OCI-LY7 (cell line): ENCODE data around the gene PRRT4. TPM values are rescaled to one million over a fixed set of nuclear protein-coding genes. Genes with fewer than 3 reads are reported as not detected.

Source experiments
- BruUV-seq: library from RNA; stranded (reverse); fragments of 400-500 nt; replicated peaks from 2 replicates; lab custom pipeline; 2021; lab: Mats Ljungman, UMichigan
- CTCF ChIA-PET: fragments of 300-600 bp; sonication (Branson Sonifier 250); formaldehyde crosslinking; loops from one replicate; lab custom pipeline; 2022; ENCODE audit warnings: antibody characterized with exemption; ENCODE audit not compliant: unreplicated experiment; lab: Charles Lee
- POLR2A ChIA-PET: fragments of 300-600 bp; sonication (Branson Sonifier 250); formaldehyde crosslinking; loops from one replicate; lab custom pipeline; 2022; ENCODE audit warnings: antibody characterized with exemption; lab: Charles Lee
- DNase-seq: peaks from one replicate; pipeline ENCODE4 v3.0.0-alpha.2; 2015; ENCODE audit warnings: low spot score
- H2AFZ ChIP-seq: fragments of 200-600 bp; sonication (generic), shearing (Covaris generic); 2 replicates; pipeline ENCODE4 v1.6.1; 2014; ENCODE audit warnings: mild to moderate bottlenecking, antibody characterized with exemption, low read length, moderate library complexity
- H3K27ac ChIP-seq: fragments of 200-600 bp; sonication (generic); 2 replicates; pipeline ENCODE4 v1.5.1; 2014; ENCODE audit warnings: mixed run types, low read depth, mild to moderate bottlenecking, moderate library complexity, low read length, inconsistent platforms; ENCODE audit not compliant: poor library complexity, severe bottlenecking
- H3K36me3 ChIP-seq: fragments of 200-600 bp; sonication (generic); 2 replicates; pipeline ENCODE4 v1.6.1; 2014; ENCODE audit warnings: mild to moderate bottlenecking, antibody characterized with exemption, low read length, moderate library complexity, mixed read lengths; ENCODE audit not compliant: insufficient read depth
- H3K4me1 ChIP-seq: fragments of 200-600 bp; sonication (generic); 2 replicates; pipeline ENCODE4 v1.5.1; 2014; ENCODE audit warnings: mild to moderate bottlenecking, low read length; ENCODE audit not compliant: insufficient read depth, poor library complexity, severe bottlenecking
- H3K4me2 ChIP-seq: fragments of 200-600 bp; sonication (generic); 2 replicates; pipeline ENCODE4 v1.6.1; 2014; ENCODE audit warnings: mild to moderate bottlenecking, low read length
- H3K4me3 ChIP-seq: fragments of 200-600 bp; sonication (generic); 2 replicates; pipeline ENCODE4 v1.5.1; 2014; ENCODE audit warnings: mild to moderate bottlenecking, low read depth, low read length; ENCODE audit not compliant: poor library complexity, severe bottlenecking
- H3K79me2 ChIP-seq: fragments of 200-600 bp; sonication (generic); 2 replicates; pipeline ENCODE4 v1.6.1; 2016; ENCODE audit warnings: low read depth, mild to moderate bottlenecking, low read length, moderate library complexity, mixed read lengths; ENCODE audit not compliant: insufficient read depth
- H3K9me2 ChIP-seq: fragments of 200-600 bp; sonication (generic); 2 replicates; pipeline ENCODE4 v1.6.1; 2016; ENCODE audit warnings: mild to moderate bottlenecking, low read length, mixed read lengths; ENCODE audit not compliant: insufficient read depth
- H3K9me3 ChIP-seq: fragments of 200-600 bp; sonication (generic); 2 replicates; pipeline ENCODE4 v1.6.1; 2014; ENCODE audit warnings: mild to moderate bottlenecking, mixed run types, low read length, mixed read lengths
- H4K20me1 ChIP-seq: fragments of 200-600 bp; sonication (generic); 2 replicates; pipeline ENCODE4 v1.6.1; 2014; ENCODE audit warnings: mild to moderate bottlenecking, antibody characterized with exemption, low read length, moderate library complexity, mixed read lengths; ENCODE audit not compliant: insufficient read depth
- EZH2phosphoT487 ChIP-seq: fragments of 200-600 bp; sonication (generic); IDR thresholded peaks from 2 replicates; pipeline ENCODE4 v1.6.1; 2018; ENCODE audit warnings: low read depth, borderline replicate concordance, mild to moderate bottlenecking, mixed run types, antibody characterized with exemption, low read length, moderate library complexity, mixed read lengths
- intact Hi-C: fragments of 100-400 bp; cut with micrococcal nuclease; formaldehyde crosslinking; loops from one replicate; pipeline ENCODE4 v1.10.0; 2022; ENCODE audit not compliant: unreplicated experiment
- total RNA-seq, 2 experiments: library from RNA; depleted of rRNA in 1 of 2; stranded (reverse); fragments of >200 nt in 1 of 2; shearing (Covaris generic) in 1 of 2; gene quantifications; 2 replicates each; pipeline ENCODE4 v1.2.3, GENCODE V29; 2014 to 2022
- TF ChIP-seq, protein P1 (sequence below): fragments of 200-600 bp; sonication (generic); conservative IDR thresholded peaks from 2 replicates; pipeline ENCODE4 v1.5.1; 2014; ENCODE audit warnings: mild to moderate bottlenecking, antibody characterized with exemption, low read length, moderate library complexity, mixed read lengths

PRRT4 gene
- total RNA-seq, 2 experiments from 2014 or later = not detected

GRCh38 chr7:128380483-128381106, 19.1 kb upstream of the PRRT4 start:
- Histone ChIP-seq H3K36me3 (no peaks in the 10 kb centered on the region), H3K4me3 (no peak overlapping the region), H3K4me2 (no peak overlapping the region), H3K27ac (no peak overlapping the region), H2AFZ (no peak overlapping the region), H3K9me2 (no peaks in the 10 kb centered on the region), H3K9me3 (no peaks in the 10 kb centered on the region), H3K79me2 (no peaks in the 10 kb centered on the region), H3K4me1 (no peaks in the 10 kb centered on the region), H4K20me1 (no peaks in the 10 kb centered on the region)
- BruUV-seq = no TSS peak
- ChIA-PET CTCF (no interaction called here), POLR2A (interaction anchor here (0.7 kb wide), 1 partner anchor 121 kb away, joined by 3 read pairs; no protein-coding TSS in a partner anchor)
- no peak for TF ChIP-seq EZH2phosphoT487
- TF ChIP-seq, protein P1, sequence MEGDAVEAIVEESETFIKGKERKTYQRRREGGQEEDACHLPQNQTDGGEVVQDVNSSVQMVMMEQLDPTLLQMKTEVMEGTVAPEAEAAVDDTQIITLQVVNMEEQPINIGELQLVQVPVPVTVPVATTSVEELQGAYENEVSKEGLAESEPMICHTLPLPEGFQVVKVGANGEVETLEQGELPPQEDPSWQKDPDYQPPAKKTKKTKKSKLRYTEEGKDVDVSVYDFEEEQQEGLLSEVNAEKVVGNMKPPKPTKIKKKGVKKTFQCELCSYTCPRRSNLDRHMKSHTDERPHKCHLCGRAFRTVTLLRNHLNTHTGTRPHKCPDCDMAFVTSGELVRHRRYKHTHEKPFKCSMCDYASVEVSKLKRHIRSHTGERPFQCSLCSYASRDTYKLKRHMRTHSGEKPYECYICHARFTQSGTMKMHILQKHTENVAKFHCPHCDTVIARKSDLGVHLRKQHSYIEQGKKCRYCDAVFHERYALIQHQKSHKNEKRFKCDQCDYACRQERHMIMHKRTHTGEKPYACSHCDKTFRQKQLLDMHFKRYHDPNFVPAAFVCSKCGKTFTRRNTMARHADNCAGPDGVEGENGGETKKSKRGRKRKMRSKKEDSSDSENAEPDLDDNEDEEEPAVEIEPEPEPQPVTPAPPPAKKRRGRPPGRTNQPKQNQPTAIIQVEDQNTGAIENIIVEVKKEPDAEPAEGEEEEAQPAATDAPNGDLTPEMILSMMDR = no peak
- intact Hi-C loops = no loop called here
- DNase-seq = no peak

DNA sequence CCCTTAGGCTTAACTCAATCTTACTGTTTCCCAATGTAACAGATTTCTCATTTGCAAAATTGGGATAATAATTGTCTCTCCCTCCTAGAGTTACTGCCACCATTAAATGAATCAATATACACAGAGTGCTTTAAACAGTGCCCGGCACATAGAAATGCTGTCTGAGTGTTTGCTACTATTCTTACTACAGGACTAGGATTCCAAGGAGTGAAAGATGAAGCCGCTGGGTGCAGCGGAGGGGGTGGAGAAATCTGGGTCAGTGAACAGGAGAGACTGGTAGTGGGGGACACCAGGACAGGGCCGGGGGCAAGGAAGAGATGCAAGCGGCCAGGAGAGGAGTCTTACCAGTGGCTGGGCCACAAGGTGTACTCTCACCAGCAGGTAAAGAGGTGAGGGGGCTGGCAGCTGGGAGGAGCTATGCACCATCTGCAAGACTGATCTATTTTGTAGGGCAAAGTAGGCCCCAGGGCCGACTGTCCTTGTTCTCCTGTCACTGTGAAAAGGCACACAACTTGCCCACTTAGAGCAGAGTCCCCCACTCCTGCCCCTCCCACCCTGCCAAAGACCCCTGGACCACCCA, 18.5 kb upstream of the PRRT4 start:
- H3K9me2 ChIP-seq = no peaks in the 10 kb centered on the region
- no peaks in the 10 kb centered on the region for H3K4me1 ChIP-seq
- H3K4me3 ChIP-seq = no peak overlapping the region
- TF ChIP-seq EZH2phosphoT487 = no peak
- TF ChIP-seq, protein P1 = no peak
- POLR2A ChIA-PET = no interaction called here
- H3K27ac ChIP-seq = no peak overlapping the region
- H4K20me1 ChIP-seq = no peaks in the 10 kb centered on the region
- intact Hi-C loops = no loop called here
- no peak overlapping the region for H3K4me2 ChIP-seq
- no peaks in the 10 kb centered on the region for H3K79me2 ChIP-seq
- no peaks in the 10 kb centered on the region for H3K9me3 ChIP-seq
- BruUV-seq = no TSS peak
- H2AFZ ChIP-seq = no peak overlapping the region
- CTCF ChIA-PET = no interaction called here
- DNase-seq = no peak
- H3K36me3 ChIP-seq = no peaks in the 10 kb centered on the region

- H3K9me3 ChIP-seq = no peaks in the 10 kb centered on the region
- H3K36me3 ChIP-seq = no peaks in the 10 kb centered on the region
- H3K27ac ChIP-seq = no peak overlapping the region
- H4K20me1 ChIP-seq = no peaks in the 10 kb centered on the region
- no peaks in the 10 kb centered on the region for H3K9me2 ChIP-seq
- no peaks in the 10 kb centered on the region for H3K4me1 ChIP-seq
- DNase-seq = no peak
- H3K79me2 ChIP-seq = no peaks in the 10 kb centered on the region
- H2AFZ ChIP-seq = no peak overlapping the region
- ChIA-PET CTCF (no interaction called here), POLR2A (no interaction called here)
- TF ChIP-seq, protein P1 = no peak
- no peak for TF ChIP-seq EZH2phosphoT487
- intact Hi-C loops = no loop called here
- no peak overlapping the region for H3K4me3 ChIP-seq
- no peak overlapping the region for H3K4me2 ChIP-seq
- no TSS peak for BruUV-seq
These were observed 17.1 kb upstream of the PRRT4 start for GRCh38 chr7:128378637-128379036.
